HepG2 (cell line): Measurements from ENCODE around the gene STXBP5L. TPM values are rescaled to one million over a fixed set of nuclear protein-coding genes. Genes with fewer than 3 reads are reported as not detected.
A peak's percentile ranks its signal among the peaks of the same experiment; 100 is the strongest.

Source experiments
- ATAC-seq: fragments of 200-7000 bp; cut with Tn5 transposase; 3 replicates; pipeline ENCODE4 v1.9.1; 2020; ENCODE audit warnings: mild to moderate bottlenecking, moderate library complexity
- BruUV-seq: library from RNA; stranded (reverse); fragments of 400-500 nt; replicated peaks from 2 replicates; lab custom pipeline; 2021; lab: Mats Ljungman, UMichigan
- CTCF ChIA-PET: fragments of 300-600 bp; formaldehyde crosslinking; extraction: SDS; loops from one replicate; lab custom pipeline; 2021; ENCODE audit warnings: low total read pairs, inconsistent platforms, low intra/inter-chr PET ratio; lab: Yijun Ruan, JAX
- POLR2A ChIA-PET: fragments of 350-600 bp; sonication (Branson Sonifier 250); formaldehyde crosslinking; loops from one replicate; lab custom pipeline; 2020; ENCODE audit warnings: antibody characterized with exemption, inconsistent platforms; lab: Yijun Ruan, JAX
- DNase-seq: peaks from one replicate; pipeline ENCODE4 v3.0.0-alpha.2; 2015; ENCODE audit warnings: low spot score
- FAIRE-seq: peaks from 3 replicates; lab custom pipeline; 2011; peaks lifted over from hg19 to GRCh38; lab: Jason Lieb, UNC
- H2AFZ ChIP-seq: one replicate; pipeline ENCODE4 v1.6.1; 2011; ENCODE audit warnings: low read length, inconsistent platforms
- H3K27ac ChIP-seq: fragments of 300-600 bp; 3 replicates; pipeline ENCODE4 v1.8.0; 2011; ENCODE audit warnings: mixed run types, mild to moderate bottlenecking, mixed read lengths, low read length, inconsistent platforms; ENCODE audit not compliant: insufficient read depth; ENCODE audit errors: extremely low read length
- H3K27me3 ChIP-seq, 2 experiments: fragments of 200-600 bp in 1 of 2; 2 replicates in 1 of 2; 3 replicates in 1 of 2; pipeline versions ENCODE4 v1.6.0 to v1.8.0; 2011; ENCODE audit warnings: low read length in 2 of 2, mild to moderate bottlenecking in 2 of 2, moderate library complexity in 2 of 2, inconsistent platforms in 1 of 2; ENCODE audit not compliant: insufficient read depth in 2 of 2, control insufficient read depth in 1 of 2
- H3K36me3 ChIP-seq, 2 experiments: fragments of 200-600 bp in 1 of 2; replicated peaks in 1 of 2; 2 replicates in 1 of 2; 3 replicates in 1 of 2; pipeline versions ENCODE4 v1.5.1 to v1.8.0; 2011; ENCODE audit warnings: low read length in 2 of 2, inconsistent platforms in 1 of 2; ENCODE audit not compliant: insufficient read depth in 2 of 2, control insufficient read depth in 1 of 2
- H3K4me1 ChIP-seq: 2 replicates; pipeline ENCODE4 v1.5.1; 2012; ENCODE audit warnings: low read length, inconsistent platforms; ENCODE audit not compliant: insufficient read depth
- H3K4me2 ChIP-seq: 2 replicates; pipeline ENCODE4 v1.6.0; 2011; ENCODE audit warnings: low read depth, low read length, inconsistent platforms
- H3K4me3 ChIP-seq, 3 experiments: fragments of 200-600 bp in 1 of 3; sonication (generic), shearing (Covaris generic) in 1 of 3; replicated peaks in 1 of 3; 2 replicates each; pipeline ENCODE4 v1.5.1; 2011 to 2016; ENCODE audit warnings: low read length in 3 of 3, inconsistent platforms in 2 of 3, low read depth in 2 of 3, mild to moderate bottlenecking in 2 of 3, control low read depth in 1 of 3, mixed read lengths in 1 of 3; ENCODE audit not compliant: insufficient read depth in 1 of 3
- H3K79me2 ChIP-seq: one replicate; pipeline ENCODE4 v1.6.1; 2011; ENCODE audit warnings: low read length, inconsistent platforms; ENCODE audit not compliant: insufficient read depth
- H3K9ac ChIP-seq: 2 replicates; pipeline ENCODE4 v1.6.0; 2011; ENCODE audit warnings: mild to moderate bottlenecking, low read depth, low read length, inconsistent platforms; ENCODE audit not compliant: insufficient read depth
- H3K9me3 ChIP-seq: 2 replicates; pipeline ENCODE4 v1.5.1; 2012; ENCODE audit warnings: mild to moderate bottlenecking, low read length
- H4K20me1 ChIP-seq: 2 replicates; pipeline ENCODE4 v1.6.0; 2011; ENCODE audit warnings: inconsistent platforms, mild to moderate bottlenecking, low read length, moderate library complexity; ENCODE audit not compliant: insufficient read depth
- DRAP1 ChIP-seq: IDR thresholded peaks from 2 replicates; pipeline ENCODE4 v1.6.1; 2016; ENCODE audit warnings: missing genetic modification reagents, missing compliant biosample characterization
- FOXC1 ChIP-seq: sonication (generic); formaldehyde crosslinking; IDR thresholded peaks from 2 replicates; pipeline ENCODE4 v1.8.0; 2022; ENCODE audit warnings: mild to moderate bottlenecking, missing genetic modification reagents, borderline replicate concordance
- MAFF ChIP-seq: IDR thresholded peaks from 2 replicates; pipeline ENCODE4 v1.6.1; 2011; ENCODE audit warnings: low read depth, low read length, improper control_type of control experiment
- MAFK ChIP-seq, 2 experiments: IDR thresholded peaks in 1 of 2; conservative IDR thresholded peaks in 1 of 2; 2 replicates each; pipeline ENCODE4 v1.6.1; 2011; ENCODE audit warnings: improper control_type of control experiment in 2 of 2, low read length in 2 of 2
- NCOA2 ChIP-seq: sonication (generic); formaldehyde crosslinking; IDR thresholded peaks from 2 replicates; pipeline ENCODE4 v1.8.0; 2022; ENCODE audit warnings: inconsistent platforms
- ZNF280B ChIP-seq: sonication (generic); formaldehyde crosslinking; IDR thresholded peaks from 2 replicates; pipeline ENCODE4 v1.5.0; 2020; ENCODE audit warnings: missing genetic modification reagents, mild to moderate bottlenecking, borderline replicate concordance
- ZNF501 ChIP-seq: sonication (generic); formaldehyde crosslinking; IDR thresholded peaks from 2 replicates; pipeline ENCODE4 v1.5.1; 2020; ENCODE audit warnings: mild to moderate bottlenecking, moderate library complexity, missing genetic modification reagents
- ZNF562 ChIP-seq: sonication (generic); formaldehyde crosslinking; IDR thresholded peaks from 2 replicates; pipeline ENCODE4 v1.8.0; 2022; ENCODE audit warnings: missing genetic modification reagents, borderline replicate concordance
- WGBS: methylation state at CpG from one replicate; pipeline ENCODE4 v1.1.6; 2017; ENCODE audit warnings: low lambda C conversion rate; 5-methylcytosine and 5-hydroxymethylcytosine counted together
- in situ Hi-C: cut with HindIII; loops from 2 replicates; pipeline ENCODE4 v1.10.0; 2017; ENCODE audit warnings: low pct_unique_long_range_greater_than_20kb; ENCODE audit not compliant: extremely low pct_ligation_motif_present
- intact Hi-C: fragments of 100-400 bp; cut with micrococcal nuclease; formaldehyde crosslinking; loops from one replicate; pipeline ENCODE4 v1.10.0; 2022; ENCODE audit not compliant: unreplicated experiment
- polyA plus RNA-seq, 8 experiments: library from polyadenylated mRNA; depleted of rRNA in 3 of 8; stranded (reverse) in 7 of 8; unstranded in 1 of 8; fragments of >200 nt; fragmentation: Illumina TruSeq in 4 of 8; extraction: Trizol in 4 of 8; gene quantifications; 2 replicates each; pipeline versions ENCODE4 v1.2.1 to v1.2.3, GENCODE V29; 2011 to 2016; ENCODE audit warnings: low read depth in 4 of 8, missing spikeins in 1 of 8, mixed read lengths in 1 of 8; ENCODE audit not compliant: insufficient read depth in 1 of 8
- total RNA-seq, 5 experiments: library from RNA; depleted of rRNA; stranded (reverse); fragments of >200 nt; fragmentation: Illumina TruSeq; extraction: Trizol; gene quantifications; 2 replicates each; pipeline ENCODE4 v1.2.3, GENCODE V29; 2016; ENCODE audit warnings: low read depth in 1 of 5

Gene STXBP5L
- total and polyA plus RNA-seq, 2 of the 13 experiments (the other 11 are each of a cell fraction or from before 2014, with no cell fraction given), result not detected

- FAIRE-seq (no peak), DNase-seq (no peak), ATAC-seq (no peak)
- Histone ChIP-seq H3K4me3 (no peak overlapping the region), H3K27ac (no peak overlapping the region), H3K9ac (no peak overlapping the region), H2AFZ (no peak overlapping the region), H3K9me3 (no peaks in the 10 kb centered on the region), H3K4me2 (no peak overlapping the region), H3K4me1 (no peaks in the 10 kb centered on the region), H3K36me3 (no peaks in the 10 kb centered on the region), H4K20me1 (no peaks in the 10 kb centered on the region), H3K27me3 (no peaks in the 10 kb centered on the region), H3K79me2 (no peaks in the 10 kb centered on the region)
- CTCF ChIA-PET, result no interaction called here
- no TSS peak for BruUV-seq
- WGBS, result 0% methylated on average over 2 of the region's 2 CpGs
- intact Hi-C loops, result no loop called here
- TF ChIP-seq ZNF280B (CRISPR knock-in tag) (no peak), FOXC1 (no peak), ZNF562 (CRISPR knock-in tag) (no peak), NCOA2 (CRISPR knock-in tag) (no peak), ZNF501 (CRISPR knock-in tag) (no peak)
- in situ Hi-C loops, result no loop called here
- POLR2A ChIA-PET, result no interaction called here
Measured at GRCh38 chr3:120983841-120984240, 75.8 kb downstream of the STXBP5L start.

GRCh38 chr3:120985242-120985641 lies 77.2 kb downstream of the STXBP5L start:
- 0% methylated on average over 1 of the region's 1 CpG for WGBS
- H3K36me3 ChIP-seq, result no peaks in the 10 kb centered on the region
- H3K9ac ChIP-seq, result no peak overlapping the region
- FAIRE-seq (no peak), ATAC-seq (no peak), DNase-seq (no peak)
- CTCF ChIA-PET, result no interaction called here
- no peaks in the 10 kb centered on the region for H3K4me1 ChIP-seq
- H4K20me1 ChIP-seq, result no peaks in the 10 kb centered on the region
- no peaks in the 10 kb centered on the region for H3K27me3 ChIP-seq
- H3K27ac ChIP-seq, result no peak overlapping the region
- H3K79me2 ChIP-seq, result no peaks in the 10 kb centered on the region
- no peak overlapping the region for H3K4me2 ChIP-seq
- POLR2A ChIA-PET, result no interaction called here
- no peak overlapping the region for H2AFZ ChIP-seq
- in situ Hi-C loops (no loop called here), intact Hi-C loops (no loop called here)
- TF ChIP-seq MAFF (peak; percentile 74; the same call in 1 of the 2 replicates), DRAP1 (CRISPR knock-in tag) (no peak), MAFK (conservative IDR thresholded peaks at IDR 0.05 in 1 of 2, IDR thresholded peaks at IDR 0.05 in 1 of 2; ENCODE audit: low read length in 2 of 2) (peak; percentile 65 to 84; a peak in 3 of 4 replicates)
- no peak overlapping the region for H3K4me3 ChIP-seq
- H3K9me3 ChIP-seq, result no peaks in the 10 kb centered on the region
- BruUV-seq, result no TSS peak
